MM.1S (cell line): ENCODE results near the gene GOLGA6A.
"Not testable (repeated sequence)": the region's sequence is repeated elsewhere in the genome, so short reads cannot be mapped to it uniquely, and the experiment has no call there.

Experiments used
- DNase-seq: peaks from one replicate; pipeline ENCODE4 v3.0.0-alpha.2; 2015
- H2AFZ ChIP-seq: fragments of 300-600 bp; sonication (generic); 2 replicates; pipeline ENCODE4 v1.6.0; 2016; ENCODE audit warnings: antibody characterized with exemption, low read length
- H3F3A ChIP-seq: fragments of 300-600 bp; sonication (generic); 2 replicates; pipeline ENCODE4 v1.6.1; 2016; ENCODE audit warnings: mild to moderate bottlenecking, antibody characterized with exemption, low read length, moderate library complexity, mixed read lengths; ENCODE audit not compliant: insufficient read depth
- H3K27ac ChIP-seq: fragments of 300-600 bp; sonication (generic); 2 replicates; pipeline ENCODE4 v1.5.1; 2016; ENCODE audit warnings: mild to moderate bottlenecking, low read length
- H3K27me3 ChIP-seq: fragments of 300-600 bp; sonication (generic); replicated peaks from 2 replicates; pipeline ENCODE4 v1.6.0; 2016; ENCODE audit warnings: low read length; ENCODE audit not compliant: insufficient read depth
- H3K36me3 ChIP-seq: fragments of 300-600 bp; sonication (generic); replicated peaks from 2 replicates; pipeline ENCODE4 v1.6.1; 2016; ENCODE audit warnings: mild to moderate bottlenecking, low read length, mixed read lengths; ENCODE audit not compliant: insufficient read depth
- H3K4me1 ChIP-seq: fragments of 300-600 bp; sonication (generic); 2 replicates; pipeline ENCODE4 v1.6.1; 2016; ENCODE audit warnings: low read length, mixed read lengths
- H3K4me2 ChIP-seq: fragments of 300-600 bp; sonication (generic); 2 replicates; pipeline ENCODE4 v1.6.0; 2016; ENCODE audit warnings: low read depth, low read length
- H3K4me3 ChIP-seq: fragments of 300-600 bp; sonication (generic); 2 replicates; pipeline ENCODE4 v1.5.1; 2016; ENCODE audit warnings: low read length, mixed read lengths
- H3K79me2 ChIP-seq: fragments of 300-600 bp; sonication (generic); 2 replicates; pipeline ENCODE4 v1.6.1; 2016; ENCODE audit warnings: mixed run types, low read length, mixed read lengths
- H3K9ac ChIP-seq: fragments of 300-600 bp; sonication (generic); 2 replicates; pipeline ENCODE4 v1.6.1; 2016; ENCODE audit warnings: low read length, mixed read lengths
- H3K9me2 ChIP-seq: fragments of 300-600 bp; sonication (generic); replicated peaks from 2 replicates; pipeline ENCODE4 v1.6.1; 2016; ENCODE audit warnings: mild to moderate bottlenecking, low read length, mixed read lengths; ENCODE audit not compliant: insufficient read depth
- H3K9me3 ChIP-seq: fragments of 300-600 bp; sonication (generic); replicated peaks from 2 replicates; pipeline ENCODE4 v1.6.1; 2016; ENCODE audit warnings: mild to moderate bottlenecking, low read length, mixed read lengths; ENCODE audit not compliant: insufficient read depth
- H4K20me1 ChIP-seq: fragments of 300-600 bp; sonication (generic); 2 replicates; pipeline ENCODE4 v1.6.1; 2016; ENCODE audit warnings: mild to moderate bottlenecking, low read length, moderate library complexity, mixed read lengths; ENCODE audit not compliant: insufficient read depth
- EZH2 ChIP-seq: fragments of 300-600 bp; sonication (generic); optimal IDR thresholded peaks from 2 replicates; pipeline ENCODE3; 2017; ENCODE audit warnings: low read depth, mild to moderate bottlenecking, antibody characterized with exemption, low read length, mixed read lengths
- EZH2phosphoT487 ChIP-seq: fragments of 300-600 bp; sonication (generic); IDR thresholded peaks from 2 replicates; pipeline ENCODE4 v1.6.1; 2018; ENCODE audit warnings: antibody characterized with exemption, low read length
- TF ChIP-seq, protein P1 (sequence below): fragments of 300-600 bp; sonication (generic); IDR thresholded peaks from 2 replicates; pipeline ENCODE4 v1.5.1; 2016; ENCODE audit warnings: antibody characterized with exemption, low read length, mixed read lengths

GOLGA6A gene

DNA sequence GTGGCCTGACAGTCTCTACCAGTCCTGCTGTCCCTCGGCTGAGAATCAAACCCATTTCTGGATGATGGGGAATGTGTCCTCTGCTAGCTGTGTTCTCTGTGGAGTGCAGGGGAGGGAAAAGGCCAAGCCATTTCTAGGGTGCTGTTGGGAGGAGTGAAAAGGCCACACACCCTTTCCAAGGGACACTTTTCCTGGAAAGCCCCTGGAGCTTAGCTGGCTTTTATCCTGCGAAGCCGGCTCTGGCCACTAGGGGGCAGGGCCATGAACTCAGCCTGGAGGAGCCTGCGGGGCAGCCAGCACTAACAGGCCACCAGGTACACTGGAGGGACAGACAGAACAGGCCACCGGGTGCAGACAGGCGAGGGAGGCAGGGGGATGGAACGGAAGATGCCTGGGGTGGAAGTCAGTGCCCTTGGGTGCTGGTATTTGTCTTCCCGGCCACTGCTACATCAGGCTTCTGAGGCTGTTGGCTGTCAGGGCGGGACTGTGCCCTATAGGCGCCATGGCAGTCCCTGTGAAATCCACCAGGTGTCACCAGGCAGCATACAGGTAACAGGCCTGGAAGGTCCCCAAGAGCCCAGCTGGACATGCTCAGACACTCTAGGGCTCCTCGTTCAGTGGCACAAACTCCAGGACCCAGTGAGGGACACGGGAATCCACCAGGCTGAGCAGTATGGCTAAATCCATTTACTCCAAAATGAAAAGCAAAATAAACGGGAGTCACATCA, 16.5 kb downstream of the GOLGA6A start:
- not testable (repeated sequence) for DNase-seq, H3K9me3 ChIP-seq, H3K36me3 ChIP-seq, H3K27me3 ChIP-seq, H3K9me2 ChIP-seq, H3K27ac ChIP-seq, H3K79me2 ChIP-seq, H3K4me2 ChIP-seq, H3K9ac ChIP-seq, H3F3A ChIP-seq, H3K4me1 ChIP-seq, H4K20me1 ChIP-seq, H3K4me3 ChIP-seq, H2AFZ ChIP-seq
- TF ChIP-seq, protein P1, sequence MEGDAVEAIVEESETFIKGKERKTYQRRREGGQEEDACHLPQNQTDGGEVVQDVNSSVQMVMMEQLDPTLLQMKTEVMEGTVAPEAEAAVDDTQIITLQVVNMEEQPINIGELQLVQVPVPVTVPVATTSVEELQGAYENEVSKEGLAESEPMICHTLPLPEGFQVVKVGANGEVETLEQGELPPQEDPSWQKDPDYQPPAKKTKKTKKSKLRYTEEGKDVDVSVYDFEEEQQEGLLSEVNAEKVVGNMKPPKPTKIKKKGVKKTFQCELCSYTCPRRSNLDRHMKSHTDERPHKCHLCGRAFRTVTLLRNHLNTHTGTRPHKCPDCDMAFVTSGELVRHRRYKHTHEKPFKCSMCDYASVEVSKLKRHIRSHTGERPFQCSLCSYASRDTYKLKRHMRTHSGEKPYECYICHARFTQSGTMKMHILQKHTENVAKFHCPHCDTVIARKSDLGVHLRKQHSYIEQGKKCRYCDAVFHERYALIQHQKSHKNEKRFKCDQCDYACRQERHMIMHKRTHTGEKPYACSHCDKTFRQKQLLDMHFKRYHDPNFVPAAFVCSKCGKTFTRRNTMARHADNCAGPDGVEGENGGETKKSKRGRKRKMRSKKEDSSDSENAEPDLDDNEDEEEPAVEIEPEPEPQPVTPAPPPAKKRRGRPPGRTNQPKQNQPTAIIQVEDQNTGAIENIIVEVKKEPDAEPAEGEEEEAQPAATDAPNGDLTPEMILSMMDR: peak; percentile 36

DNA sequence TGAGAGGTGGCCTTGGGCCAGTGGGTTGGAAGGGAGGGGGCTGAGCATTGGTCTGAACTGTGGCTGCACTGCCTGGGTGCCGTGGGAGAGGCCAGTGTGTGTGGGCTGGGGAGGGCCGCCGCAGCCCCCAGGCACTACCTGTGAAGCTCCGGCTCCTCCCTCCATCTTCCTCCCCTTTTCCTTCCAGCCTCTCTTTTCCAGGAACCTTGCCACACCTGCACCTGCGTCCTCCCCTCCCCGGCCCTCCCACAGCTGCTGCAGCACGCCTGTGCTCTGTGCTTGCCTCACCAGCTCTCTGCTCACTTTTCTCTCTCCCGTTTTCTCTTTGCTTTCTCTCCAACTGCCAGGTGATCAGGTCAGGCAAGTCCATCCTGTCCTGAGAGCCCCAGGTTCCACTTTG, 17.5 kb downstream of the GOLGA6A start:
- H3F3A ChIP-seq, DNase-seq: not testable (repeated sequence)

DNA sequence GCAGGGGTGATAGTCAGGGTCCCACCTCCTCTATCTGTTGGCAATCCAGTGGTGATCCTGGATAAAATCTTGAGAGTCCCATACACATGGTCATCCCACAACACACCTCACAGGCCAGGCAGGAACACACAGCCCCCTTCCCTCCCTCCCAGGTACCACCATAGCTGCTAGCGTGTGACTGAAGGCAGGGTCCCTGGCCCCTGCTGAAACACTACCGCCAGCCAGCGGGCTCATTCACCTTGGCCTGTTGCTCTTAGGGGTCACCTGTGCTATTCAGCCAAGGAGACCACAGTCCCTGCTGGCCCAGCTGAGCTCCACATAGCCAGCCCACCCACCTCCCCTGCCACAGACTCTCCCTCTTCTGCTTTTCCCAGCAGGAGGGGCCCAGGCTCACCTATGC, 18.2 kb downstream of the GOLGA6A start:
- not testable (repeated sequence) for H3K9me2 ChIP-seq, H3F3A ChIP-seq, H3K36me3 ChIP-seq, H2AFZ ChIP-seq, H3K4me3 ChIP-seq, H3K9me3 ChIP-seq, H3K79me2 ChIP-seq, H4K20me1 ChIP-seq, H3K4me1 ChIP-seq, H3K27me3 ChIP-seq, H3K9ac ChIP-seq, H3K27ac ChIP-seq, DNase-seq, H3K4me2 ChIP-seq

More for the DNA sequence above, 17.5 kb downstream of the GOLGA6A start:
- H4K20me1 ChIP-seq, H3K27ac ChIP-seq, H3K27me3 ChIP-seq, H3K4me3 ChIP-seq, H3K4me1 ChIP-seq, H3K79me2 ChIP-seq, H3K9ac ChIP-seq, H3K4me2 ChIP-seq, H2AFZ ChIP-seq, H3K36me3 ChIP-seq, H3K9me3 ChIP-seq, H3K9me2 ChIP-seq: not testable (repeated sequence)

DNA sequence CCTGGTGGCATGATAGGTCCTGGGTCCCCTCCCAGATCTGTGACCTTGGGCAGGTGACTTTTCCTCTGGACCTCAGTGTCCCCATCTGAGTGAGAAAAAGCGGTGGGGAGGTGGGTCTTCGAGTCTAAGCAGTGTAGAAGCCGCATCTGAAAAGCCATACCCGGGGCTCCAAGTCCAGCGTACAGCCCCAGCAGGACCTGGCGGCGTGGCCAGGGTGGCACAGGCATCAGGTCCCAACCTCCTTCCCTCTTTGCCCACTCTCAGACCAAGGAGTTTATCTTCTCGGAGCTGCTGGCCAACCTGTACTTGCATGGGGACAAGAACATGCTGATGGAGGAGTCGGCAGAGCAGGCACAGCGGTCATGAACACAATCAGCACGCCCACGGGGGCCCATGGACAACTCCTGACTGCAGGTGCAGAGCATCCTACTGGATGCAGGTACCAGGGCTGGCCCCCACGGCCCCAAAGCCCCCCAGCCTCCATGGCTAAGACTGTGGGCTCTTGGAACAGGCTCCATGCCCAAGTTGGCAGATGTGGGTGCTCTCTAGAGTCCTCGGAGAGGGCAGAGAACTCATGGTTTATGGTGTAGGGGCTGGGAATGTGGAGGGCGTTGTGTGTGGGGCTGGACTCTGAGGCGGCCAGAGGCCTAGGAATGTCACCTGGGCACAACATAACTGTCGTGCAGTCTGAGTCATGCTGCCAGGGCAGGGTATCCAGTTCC, 18.8 kb downstream of the GOLGA6A start:
- DNase-seq, H3K79me2 ChIP-seq, H3K27me3 ChIP-seq, H3K9ac ChIP-seq, H2AFZ ChIP-seq, H3F3A ChIP-seq, H3K9me3 ChIP-seq, H3K4me2 ChIP-seq, H4K20me1 ChIP-seq, H3K9me2 ChIP-seq, H3K36me3 ChIP-seq, H3K27ac ChIP-seq, H3K4me3 ChIP-seq, H3K4me1 ChIP-seq: not testable (repeated sequence)

DNA sequence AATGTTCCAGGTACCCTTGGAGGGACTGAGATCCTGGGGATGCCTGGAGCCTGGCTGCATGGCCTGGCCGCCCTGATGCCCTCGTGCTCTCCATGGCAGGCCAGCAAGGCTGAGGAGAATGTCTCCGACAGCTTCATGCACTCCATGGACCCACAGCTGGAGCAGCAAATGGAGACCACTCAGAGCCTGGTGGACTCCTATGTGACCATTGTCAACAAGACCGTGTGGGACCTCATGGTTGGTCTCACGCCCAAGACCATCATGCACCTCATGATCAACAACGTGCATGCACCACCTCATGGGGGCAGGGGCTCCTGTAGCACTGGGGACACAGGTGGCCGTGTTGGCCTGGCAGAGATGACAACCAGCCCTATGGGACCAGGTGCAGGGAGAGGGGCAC, 19.7 kb downstream of the GOLGA6A start:
- Histone ChIP-seq H3K4me2 (no peak overlapping the region), H3K27me3 (no peaks in the 10 kb centered on the region), H3K36me3 (no peaks in the 10 kb centered on the region), H3K9me2 (no peaks in the 10 kb centered on the region), H2AFZ (no peak overlapping the region), H3K79me2 (no peaks in the 10 kb centered on the region), H3K4me1 (no peaks in the 10 kb centered on the region), H4K20me1 (no peaks in the 10 kb centered on the region), H3K4me3 (no peak overlapping the region), H3K27ac (no peak overlapping the region), H3F3A (no peaks in the 10 kb centered on the region), H3K9ac (no peak overlapping the region), H3K9me3 (no peaks in the 10 kb centered on the region)
- DNase-seq: no peak
- TF ChIP-seq, protein P1: no peak
- TF ChIP-seq EZH2 (no peak), EZH2phosphoT487 (no peak)
